Mammary epithelial cell (primary cell): Measurements from ENCODE around the gene OR56A4.

Experiments
- EZH2 ChIP-seq: IDR thresholded peaks from 2 replicates; pipeline ENCODE4 v1.6.1; 2012; ENCODE audit warnings: low read length, inconsistent platforms, borderline replicate concordance
- TF ChIP-seq, protein P1 (sequence below), 2 donors: IDR thresholded peaks in 1 of 2; conservative IDR thresholded peaks in 1 of 2; 2 replicates each; pipeline ENCODE4 v1.5.1; 2011 to 2012; ENCODE audit warnings: inconsistent platforms in 2 of 2, low read length in 2 of 2, mild to moderate bottlenecking in 2 of 2, control low read depth in 1 of 2, low read depth in 1 of 2; ENCODE audit not compliant: insufficient read depth in 1 of 2; ENCODE audit errors: extremely low read depth in 1 of 2

DNA sequence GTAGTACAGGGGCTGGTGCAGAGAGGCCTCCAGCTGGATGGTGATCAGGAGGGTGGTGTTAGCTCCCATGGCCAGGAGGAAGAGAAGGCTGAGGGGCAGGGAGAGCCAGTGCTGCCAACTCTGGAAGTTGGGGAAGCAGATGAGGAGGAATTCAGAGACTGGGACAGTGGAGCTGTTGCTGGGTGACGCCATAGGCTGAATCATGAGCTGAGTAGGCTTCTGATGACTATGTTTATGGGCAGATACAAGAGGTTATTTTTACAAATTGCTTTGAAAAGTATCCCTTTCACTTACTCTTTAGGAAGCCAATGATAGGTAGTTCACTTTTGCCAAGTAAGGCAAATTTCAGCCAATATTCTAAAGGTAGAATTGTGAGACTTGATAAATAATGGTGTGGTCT is 20.8 kb upstream of the OR56A4 start:
- TF ChIP-seq, protein P1, sequence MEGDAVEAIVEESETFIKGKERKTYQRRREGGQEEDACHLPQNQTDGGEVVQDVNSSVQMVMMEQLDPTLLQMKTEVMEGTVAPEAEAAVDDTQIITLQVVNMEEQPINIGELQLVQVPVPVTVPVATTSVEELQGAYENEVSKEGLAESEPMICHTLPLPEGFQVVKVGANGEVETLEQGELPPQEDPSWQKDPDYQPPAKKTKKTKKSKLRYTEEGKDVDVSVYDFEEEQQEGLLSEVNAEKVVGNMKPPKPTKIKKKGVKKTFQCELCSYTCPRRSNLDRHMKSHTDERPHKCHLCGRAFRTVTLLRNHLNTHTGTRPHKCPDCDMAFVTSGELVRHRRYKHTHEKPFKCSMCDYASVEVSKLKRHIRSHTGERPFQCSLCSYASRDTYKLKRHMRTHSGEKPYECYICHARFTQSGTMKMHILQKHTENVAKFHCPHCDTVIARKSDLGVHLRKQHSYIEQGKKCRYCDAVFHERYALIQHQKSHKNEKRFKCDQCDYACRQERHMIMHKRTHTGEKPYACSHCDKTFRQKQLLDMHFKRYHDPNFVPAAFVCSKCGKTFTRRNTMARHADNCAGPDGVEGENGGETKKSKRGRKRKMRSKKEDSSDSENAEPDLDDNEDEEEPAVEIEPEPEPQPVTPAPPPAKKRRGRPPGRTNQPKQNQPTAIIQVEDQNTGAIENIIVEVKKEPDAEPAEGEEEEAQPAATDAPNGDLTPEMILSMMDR (conservative IDR thresholded peaks at IDR 0.05 in 1 of 2, IDR thresholded peaks at IDR 0.05 in 1 of 2; ENCODE audit: extremely low read depth in 1 of 2, insufficient read depth in 1 of 2, low read depth in 1 of 2, low read length in 2 of 2) = no peak
- TF ChIP-seq EZH2 = no peak
